HG02571 (cell line): Measurements from ENCODE around the gene PTPN1.
"Not testable (repeated sequence)": the region's sequence is repeated elsewhere in the genome, so short reads cannot be mapped to it uniquely, and the experiment has no call there.

Experiments used
- ATAC-seq: cut with Tn5 transposase; IDR thresholded peaks from one replicate; pipeline ENCODE4 v1.9.1; 2021; ENCODE audit warnings: mild to moderate bottlenecking, moderate library complexity; ENCODE audit not compliant: unreplicated experiment

PTPN1 gene

DNA sequence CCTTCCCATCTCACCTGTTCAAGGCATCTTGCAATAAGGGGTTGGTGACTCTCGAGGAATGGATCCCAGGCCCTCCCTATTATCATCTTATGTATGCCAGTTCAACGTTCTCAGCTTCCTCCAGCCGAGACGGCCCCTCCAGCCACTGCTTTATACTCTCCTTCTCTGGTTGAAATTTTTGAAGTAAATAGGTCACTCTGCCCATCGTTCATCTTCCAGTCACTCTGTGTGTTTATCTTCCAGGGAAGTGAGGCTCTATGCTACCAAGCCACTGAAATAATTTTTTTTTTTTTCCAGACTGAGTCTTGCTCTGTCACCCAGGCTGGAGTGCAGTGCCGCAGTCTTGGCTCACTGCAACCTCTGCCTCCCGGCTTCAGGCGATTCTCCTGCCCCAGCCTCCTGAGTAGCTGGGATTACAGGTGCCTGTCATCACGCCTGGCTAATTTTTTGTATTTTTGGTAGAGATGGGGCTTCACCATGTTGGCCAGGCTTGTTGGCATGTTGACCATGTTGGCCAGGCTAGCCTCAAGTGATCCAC lies 17.0 kb downstream of the PTPN1 start:
- no peak for ATAC-seq

DNA sequence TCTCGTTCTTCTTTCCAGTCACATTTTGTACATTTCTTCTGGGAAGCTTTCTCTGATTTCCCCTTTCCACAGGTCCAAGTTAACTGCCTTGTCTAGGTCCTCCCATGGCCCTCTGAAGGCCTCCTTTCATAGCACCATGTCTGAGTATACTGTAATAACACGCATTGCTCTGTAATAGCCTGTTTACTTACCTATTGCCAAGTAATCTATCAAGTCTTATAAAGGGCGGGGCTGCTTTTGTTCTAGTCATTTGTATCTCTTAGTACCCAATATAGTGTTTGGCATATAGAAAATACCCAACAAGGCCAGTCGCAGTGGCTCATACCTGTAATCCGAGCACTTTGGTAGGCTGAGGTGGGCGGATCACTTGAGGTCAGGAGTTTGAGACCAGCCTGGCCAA lies 17.9 kb downstream of the PTPN1 start:
- no peak for ATAC-seq

DNA sequence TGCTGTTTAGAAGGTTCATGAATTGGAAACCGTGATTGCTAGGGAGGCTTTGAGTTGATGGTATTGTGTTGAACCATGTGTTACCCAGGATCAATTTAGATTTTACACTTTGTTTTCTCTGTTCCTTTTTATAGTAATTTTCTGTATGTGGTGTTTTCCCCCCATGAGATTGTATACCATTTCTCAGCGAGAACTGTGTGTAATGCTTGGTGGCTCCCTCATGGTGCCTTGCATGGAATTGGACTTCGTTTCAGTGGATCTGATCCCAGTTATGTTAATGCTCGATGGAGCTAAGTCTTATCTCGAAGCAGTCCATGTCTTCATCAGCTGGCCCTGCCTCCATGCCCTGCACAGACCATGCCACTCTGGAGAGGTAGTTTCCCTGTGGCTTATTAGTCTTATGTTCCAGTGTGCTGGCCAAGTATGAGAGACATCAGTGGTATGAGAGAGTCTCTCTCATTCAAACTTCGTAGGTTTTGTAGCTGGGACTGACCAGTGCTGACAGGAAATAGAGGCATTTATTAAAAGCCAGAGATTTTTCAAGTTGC lies 18.7 kb downstream of the PTPN1 start:
- peak; percentile 50 for ATAC-seq

DNA sequence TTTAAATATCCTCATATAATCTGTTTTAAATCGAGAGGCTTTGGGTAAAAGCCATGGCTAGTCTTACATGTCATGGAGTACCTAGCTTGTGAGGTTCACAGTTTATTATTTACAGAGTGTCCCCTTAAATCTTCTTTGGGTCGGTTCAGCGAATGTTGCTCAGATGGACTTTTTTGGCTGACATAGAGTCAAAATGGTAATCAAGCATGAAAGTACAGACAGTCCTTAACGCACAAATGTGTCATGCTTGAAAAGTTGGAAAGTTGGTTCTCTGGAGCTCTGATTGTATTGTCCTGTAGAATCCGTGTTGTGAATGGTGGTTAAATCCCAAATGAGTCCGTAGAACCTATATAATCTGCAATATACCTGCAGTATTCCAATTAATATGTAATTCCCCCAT lies 22.0 kb downstream of the PTPN1 start:
- no peak for ATAC-seq

DNA sequence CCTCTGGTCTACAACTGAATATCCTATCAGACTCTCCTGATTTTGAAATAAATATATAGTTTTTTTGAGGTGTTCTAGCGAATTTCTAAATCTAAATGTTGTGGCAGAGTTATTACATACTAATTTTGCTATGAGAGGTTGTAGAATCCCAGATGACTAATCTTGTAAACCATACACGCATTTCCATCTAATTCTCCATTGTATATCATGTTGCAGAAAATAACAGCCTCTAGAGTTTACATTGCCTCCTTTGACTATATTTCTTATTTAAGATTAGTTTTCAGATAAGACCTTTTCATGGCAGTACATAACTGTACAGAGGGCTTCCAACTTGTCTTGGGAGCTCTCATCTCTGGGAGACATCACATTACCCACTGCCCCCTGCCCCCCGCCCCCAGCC lies 22.9 kb downstream of the PTPN1 start:
- ATAC-seq = no peak

DNA sequence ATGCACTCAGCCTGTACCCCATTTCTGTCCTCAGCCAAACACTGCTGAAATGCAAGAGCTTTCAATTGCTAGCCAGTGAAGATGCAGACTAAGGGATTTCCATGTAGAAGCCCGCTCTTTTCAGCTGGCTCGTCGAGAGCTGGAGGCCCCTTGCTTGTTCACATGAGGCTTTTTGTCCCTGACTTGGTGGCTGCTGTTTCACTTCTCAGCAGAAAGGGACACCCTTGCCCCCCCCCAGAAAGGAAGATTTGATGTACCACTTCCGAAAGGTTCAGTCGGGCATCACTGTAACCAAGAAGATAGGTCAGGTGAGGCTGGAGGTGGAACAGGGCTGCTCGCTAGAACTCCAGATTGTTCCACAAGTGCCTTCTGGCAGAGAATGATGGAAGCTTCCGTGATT lies 23.3 kb downstream of the PTPN1 start:
- no peak for ATAC-seq

DNA sequence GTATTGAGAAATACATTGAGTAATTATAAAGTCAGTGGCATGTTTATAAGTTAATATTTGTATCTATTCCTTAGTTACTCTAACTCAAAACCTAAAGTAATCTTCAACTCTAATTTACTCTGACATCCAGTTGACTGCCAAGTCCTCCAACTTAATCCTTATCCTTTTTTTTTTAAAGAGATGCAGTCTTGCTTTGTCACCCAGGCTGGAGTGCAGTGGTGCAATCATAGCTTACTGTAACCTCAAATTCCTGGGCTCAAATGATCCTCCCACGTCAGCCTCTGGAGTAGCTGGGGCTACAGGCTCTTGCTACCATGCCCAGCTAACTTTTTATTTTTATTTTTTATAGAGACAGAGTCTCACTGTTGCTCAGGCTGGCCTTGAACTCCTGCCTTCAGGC lies 24.4 kb downstream of the PTPN1 start:
- ATAC-seq = no peak

DNA sequence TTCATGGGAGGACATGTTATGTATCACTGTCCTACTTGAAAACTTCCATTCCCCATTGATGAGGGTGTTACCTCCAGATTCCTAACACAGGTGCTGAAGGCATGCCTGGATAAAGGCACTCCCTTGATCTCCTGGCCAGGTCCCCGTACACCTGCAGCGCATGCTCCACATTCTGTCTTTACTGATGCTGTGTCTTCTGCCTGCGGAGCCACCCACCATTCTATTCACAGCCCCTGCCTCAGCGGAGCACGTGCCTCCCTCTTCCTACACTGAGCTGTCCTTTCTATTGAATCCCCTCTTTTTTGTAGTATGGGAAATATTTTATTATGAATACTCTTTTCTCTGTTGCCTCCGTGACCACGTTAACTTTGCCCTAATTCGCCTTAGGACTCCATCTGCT lies 25.0 kb downstream of the PTPN1 start:
- no peak for ATAC-seq

DNA sequence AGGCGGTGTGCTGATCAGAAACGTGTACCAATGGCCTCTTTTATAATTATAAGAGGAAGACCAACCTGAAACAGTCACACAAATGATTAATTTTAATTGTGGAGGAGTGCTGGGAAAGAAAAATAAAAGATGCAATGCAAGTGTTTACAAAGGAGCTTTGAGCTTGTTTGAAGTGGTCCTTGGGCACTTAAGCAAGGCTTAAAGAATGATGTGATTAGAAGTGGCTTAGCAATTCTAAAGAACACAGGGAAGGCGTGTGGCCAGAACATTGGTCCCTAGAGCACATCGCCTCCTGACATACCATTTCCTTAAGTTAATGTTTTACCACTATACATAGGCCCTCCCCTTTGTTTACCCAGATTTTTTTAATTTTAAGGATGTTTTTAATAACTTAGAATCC lies 26.1 kb downstream of the PTPN1 start:
- no peak for ATAC-seq

DNA sequence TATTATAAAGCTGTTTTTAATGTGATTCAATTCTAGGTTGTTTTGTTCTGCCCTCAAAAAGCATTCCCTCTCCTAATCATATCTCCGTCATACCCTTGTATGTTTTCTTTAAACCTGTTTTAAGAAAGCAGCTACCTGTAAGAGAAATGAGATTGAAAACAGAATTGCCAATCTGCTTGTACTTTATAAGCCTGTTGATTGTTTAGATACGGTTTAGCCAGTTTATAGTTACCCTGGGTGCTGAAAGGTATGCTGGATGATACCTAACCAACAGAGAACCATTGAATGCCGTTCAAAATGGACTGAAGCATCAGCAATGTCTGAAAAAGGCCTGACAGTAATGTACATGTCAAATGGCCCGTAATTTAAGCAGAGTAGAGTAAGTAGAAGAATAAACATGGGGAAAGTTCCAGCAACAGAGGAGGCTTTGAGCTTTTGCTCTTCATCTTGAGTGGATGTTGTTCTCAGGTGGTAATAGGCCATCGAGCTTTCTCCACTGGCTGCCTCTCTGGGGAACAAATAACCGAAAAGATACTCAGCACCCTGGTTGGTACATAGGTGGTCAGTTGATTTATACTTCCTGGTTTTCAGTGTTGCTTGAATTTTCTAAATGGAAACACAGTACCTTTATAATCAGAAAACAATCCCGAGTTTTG lies 27.5 kb downstream of the PTPN1 start:
- ATAC-seq = no peak

DNA sequence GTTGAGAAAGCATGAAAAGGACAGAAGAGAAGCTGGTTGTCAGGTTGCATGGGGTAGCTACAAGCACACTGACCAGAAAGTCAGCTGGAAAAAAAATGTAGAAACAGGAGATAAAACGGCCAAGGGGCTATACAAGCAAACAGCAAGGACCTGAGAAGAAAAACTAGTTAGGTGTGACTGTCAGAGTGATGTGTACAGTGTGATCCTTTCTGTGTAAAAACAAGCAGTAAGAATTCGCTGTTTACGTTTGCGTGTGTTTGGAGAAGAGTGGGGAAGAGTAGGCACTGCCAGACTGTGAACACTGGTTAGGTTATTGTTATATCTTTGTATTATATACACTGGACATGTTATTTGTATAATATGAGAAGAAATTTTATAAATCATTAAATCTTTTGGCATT lies 28.1 kb downstream of the PTPN1 start:
- ATAC-seq = no peak

DNA sequence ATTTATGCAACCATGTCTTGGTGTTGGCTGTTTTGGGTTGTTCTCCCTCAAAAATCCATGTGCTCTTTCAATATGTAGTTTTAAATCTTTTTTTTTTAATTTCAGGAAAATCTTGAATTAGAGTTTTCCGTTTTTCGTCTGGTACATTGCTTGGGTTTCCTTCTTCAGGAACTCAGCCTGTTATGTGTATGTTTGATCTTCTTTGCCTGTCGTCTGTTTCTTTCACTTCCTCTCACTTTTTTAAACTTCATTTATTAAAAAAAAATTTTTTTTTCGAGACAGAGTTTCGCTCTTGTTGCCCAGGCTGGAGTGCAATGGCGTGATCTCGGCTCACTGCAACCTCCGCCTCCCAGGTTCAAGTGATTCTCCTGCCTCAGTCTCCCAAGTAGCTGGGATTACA lies 29.6 kb downstream of the PTPN1 start:
- not testable (repeated sequence) for ATAC-seq

DNA sequence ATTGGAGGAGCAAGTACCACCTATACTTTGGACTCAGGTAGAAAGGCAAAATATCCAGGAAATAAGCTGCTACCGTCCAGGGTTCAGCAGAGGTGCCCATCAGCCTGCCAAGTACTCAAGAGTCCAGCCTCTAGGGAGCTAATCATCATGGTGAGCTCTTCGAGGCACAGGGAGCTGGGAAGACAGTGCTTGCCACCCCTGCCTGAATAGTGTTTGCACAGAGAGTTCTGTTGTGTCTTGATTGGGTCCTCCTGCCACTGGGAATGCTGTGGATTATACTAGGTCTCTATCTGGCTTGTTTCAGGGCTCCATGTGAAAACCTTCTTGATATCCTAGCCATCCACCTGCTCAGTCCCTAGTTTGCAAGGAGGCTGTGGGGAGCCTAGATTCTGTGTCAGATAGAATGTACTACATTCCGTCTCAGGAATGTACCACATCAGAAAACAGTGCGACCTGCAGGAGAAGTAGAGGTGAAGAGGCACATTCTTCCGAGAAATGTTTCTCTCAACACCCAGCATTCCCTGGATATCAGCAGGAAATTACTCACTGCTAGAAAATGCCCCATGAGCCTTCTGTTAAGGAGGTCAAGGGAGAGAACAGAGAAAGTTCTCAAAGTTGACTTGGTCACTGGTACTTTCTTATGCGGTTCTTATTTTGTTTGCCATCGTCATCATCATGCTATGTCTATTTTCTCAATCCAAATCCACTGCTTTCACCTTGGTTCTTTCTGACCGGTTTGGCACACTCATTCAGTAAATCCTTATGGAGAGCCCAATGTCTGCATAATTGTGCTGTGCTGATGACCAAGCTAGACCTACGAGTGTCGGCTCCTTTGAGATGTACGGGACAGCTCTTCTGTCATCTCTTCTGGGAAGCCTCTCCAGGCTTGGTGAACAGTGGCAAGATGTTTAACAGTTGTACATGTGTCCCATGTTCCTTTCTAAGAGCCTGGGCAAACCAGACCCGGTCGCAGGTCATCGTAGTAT lies 30.7 kb downstream of the PTPN1 start:
- no peak for ATAC-seq

DNA sequence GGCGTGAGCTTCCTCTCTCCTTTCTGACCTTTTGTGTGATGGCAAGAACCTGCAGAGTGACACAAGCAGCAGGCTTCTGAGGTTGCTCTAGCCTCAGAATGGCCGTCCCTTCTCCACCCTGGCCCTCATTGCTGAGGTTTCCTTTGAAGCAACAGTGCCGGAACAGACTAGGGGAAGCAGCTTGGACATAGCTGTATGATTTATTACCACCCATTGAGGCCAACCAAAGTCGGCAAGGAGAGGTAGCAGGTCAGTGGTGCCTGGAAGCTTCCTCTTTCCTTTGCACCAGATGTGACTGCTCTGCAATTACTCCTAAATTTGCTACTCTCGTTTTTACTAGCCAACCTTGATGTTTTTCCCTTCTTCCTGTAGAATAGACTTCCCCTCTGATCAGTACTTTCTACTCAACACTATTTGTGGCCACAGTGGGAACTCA lies 31.4 kb downstream of the PTPN1 start:
- no peak for ATAC-seq

DNA sequence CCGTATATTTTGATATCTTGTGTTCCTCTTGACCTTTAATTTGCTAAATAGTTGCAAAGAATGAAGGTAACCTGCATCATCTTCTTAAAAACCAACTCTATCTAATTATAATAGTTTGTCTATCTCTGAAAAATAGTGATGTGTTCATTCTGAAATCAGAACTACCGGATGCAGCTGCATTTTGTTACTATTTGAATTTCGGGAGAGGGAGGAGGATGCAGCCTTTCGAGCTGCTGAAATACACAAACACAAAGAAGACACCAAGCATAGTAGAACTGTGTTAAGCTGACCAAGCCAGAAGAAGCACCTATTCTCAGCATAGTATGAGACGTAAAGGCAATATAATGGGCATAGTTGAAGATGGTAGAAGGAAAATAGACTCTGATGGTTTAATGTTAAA lies 33.1 kb downstream of the PTPN1 start:
- ATAC-seq = no peak

DNA sequence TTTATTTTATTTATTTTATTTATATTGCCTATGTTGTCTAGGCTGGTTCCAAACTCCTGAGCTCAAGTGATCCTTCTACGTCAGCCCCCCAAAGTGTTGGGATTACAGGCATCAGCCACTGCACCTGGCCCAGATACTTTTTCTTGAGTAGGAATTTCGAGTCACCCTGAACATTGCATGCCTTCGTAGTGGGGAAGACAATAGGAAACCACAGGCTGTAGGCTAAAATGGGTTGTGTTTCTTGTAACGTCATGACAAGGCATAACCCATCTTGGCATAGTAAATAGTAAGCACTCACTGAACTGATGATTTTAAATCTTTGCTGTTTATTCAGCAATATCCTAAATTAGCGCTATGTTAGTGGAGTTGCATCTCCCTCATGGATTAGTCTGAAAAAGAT lies 34.9 kb downstream of the PTPN1 start:
- ATAC-seq = no peak

DNA sequence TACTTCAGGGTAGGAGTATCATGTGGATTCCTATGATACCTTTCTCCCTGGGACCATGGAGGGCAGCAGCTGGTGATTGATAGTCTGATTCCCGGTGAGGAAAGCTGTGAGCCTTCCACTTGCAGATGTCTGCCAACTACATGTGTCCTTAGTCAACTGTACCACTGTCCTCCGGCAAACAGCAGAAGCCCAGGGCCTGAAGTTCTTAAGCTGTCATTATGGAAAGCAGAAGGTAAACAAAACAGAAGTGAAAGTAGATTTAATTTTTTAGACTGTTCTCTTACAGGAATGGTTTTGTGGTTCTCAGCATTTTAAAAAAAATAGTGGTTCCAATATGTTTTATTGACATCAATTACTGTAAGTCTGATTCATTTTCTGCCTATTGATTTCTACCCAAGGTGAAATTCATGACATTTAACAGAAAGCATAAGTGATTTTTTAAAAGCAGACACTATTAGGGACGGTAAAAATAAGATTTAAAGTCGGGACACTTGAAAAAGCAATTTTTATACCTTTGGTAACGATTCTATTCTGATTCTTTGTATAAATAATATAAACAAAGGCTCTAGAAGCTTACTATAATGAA lies 36.6 kb downstream of the PTPN1 start:
- no peak for ATAC-seq

DNA sequence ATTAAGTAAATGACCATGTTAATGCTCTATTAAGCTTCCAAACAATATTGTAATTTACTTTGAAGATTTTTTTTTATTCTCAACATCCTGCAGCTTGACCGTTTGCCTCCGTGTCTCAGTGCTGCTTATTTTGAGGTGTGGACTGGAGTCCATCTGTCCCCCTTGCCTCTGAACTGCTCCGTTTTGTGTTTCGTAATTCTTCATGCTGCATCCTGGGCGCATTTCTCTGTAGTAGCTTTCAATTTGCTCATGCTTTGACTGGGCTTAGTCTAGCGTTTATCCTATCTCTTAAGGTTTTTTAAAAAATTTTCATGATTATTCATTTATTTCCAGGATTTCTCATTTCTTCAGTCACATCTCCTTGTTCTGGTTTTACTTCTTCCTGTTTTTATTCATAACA lies 37.8 kb downstream of the PTPN1 start:
- ATAC-seq = no peak

DNA sequence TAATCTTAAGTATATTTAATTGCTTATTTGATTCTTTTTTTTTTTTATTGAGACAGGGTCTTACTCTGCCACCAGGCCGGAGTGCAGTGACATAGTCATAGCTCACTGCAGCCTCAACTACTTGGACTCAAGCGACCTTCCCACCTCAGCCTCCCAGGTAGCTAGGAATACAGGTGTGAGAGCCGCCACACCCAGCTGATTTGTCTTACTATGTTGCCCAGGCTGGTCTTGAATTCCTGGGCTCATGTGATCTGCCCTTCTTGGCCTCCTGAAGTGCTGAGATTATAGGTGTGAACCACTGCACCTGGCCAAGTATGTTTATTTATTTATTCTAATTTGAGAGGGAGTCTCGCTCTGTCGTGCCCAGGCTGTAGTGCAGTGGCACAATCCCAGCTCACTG lies 38.2 kb downstream of the PTPN1 start:
- ATAC-seq = no peak

DNA sequence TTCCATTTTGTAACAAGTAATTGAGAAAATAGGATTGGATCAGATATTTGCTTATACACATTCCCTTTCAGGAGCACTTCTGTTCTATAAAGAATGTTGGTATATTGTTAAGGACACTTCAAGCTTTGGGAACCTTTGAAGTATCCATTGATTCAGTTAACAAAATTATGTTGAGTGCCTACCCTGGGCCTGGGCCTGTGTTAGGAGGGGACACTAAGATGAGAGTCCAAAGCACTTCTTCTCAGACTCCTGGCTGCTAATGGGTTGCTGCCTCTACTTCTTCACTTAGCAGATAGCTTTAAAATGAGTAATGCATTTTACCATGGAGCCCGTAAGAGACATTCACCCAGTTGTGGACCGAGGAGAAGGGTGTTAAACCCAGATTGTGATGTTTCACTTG lies 40.3 kb downstream of the PTPN1 start:
- ATAC-seq = no peak

DNA sequence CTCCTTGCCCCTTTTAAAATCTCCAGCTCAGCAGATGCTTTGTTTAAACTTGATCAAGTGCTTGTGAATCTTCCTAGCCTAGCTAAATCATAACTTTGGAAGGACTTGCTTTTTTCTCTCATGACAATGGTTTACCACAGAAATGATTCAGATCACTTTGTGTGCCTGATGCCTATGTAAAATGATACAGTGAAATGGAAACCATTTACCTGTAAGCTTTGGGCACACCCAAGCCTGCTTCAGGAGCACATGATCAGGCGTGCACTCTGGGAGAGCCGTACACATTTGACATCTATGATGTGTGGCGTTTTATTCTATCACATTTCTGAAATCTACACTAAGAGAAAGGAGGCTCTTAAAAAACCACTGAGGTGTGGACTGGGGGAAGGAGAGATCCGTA lies 41.1 kb downstream of the PTPN1 start:
- no peak for ATAC-seq
